GM12878 (cell line): ENCODE measurements around the gene VAV2. TPM values are rescaled to one million over a fixed set of nuclear protein-coding genes. Genes with fewer than 3 reads are reported as not detected.

Source experiments
- ATAC-seq: fragments of 200-7000 bp; cut with Tn5 transposase; 3 replicates; pipeline ENCODE4 v1.9.1; 2020; ENCODE audit warnings: mild to moderate bottlenecking, moderate library complexity
- BruUV-seq: library from RNA; stranded (reverse); fragments of 400-500 nt; replicated peaks from 2 replicates; lab custom pipeline; 2021; lab: Mats Ljungman, UMichigan
- CTCF ChIA-PET: fragments of 300-600 bp; sonication (Branson Sonifier 250); formaldehyde crosslinking; extraction: SDS; loops from one replicate; lab custom pipeline; 2021; ENCODE audit warnings: inconsistent platforms; lab: Yijun Ruan, JAX
- POLR2A ChIA-PET: fragments of 350-600 bp; formaldehyde crosslinking; extraction: SDS; loops from one replicate; lab custom pipeline; 2021; ENCODE audit warnings: inconsistent platforms; lab: Charles Lee
- RAD21 ChIA-PET: fragments of 300-600 bp; sonication (Branson Sonifier 250); formaldehyde crosslinking; loops from one replicate; lab custom pipeline; 2023; ENCODE audit warnings: antibody characterized with exemption; ENCODE audit not compliant: unreplicated experiment; lab: Charles Lee
- SMC1A ChIA-PET: fragments of 300-600 bp; sonication (Branson Sonifier 250); formaldehyde crosslinking; loops from one replicate; lab custom pipeline; 2023; ENCODE audit not compliant: unreplicated experiment, uncharacterized antibody; lab: Charles Lee
- DNase-seq: peaks from one replicate; pipeline ENCODE4 v3.0.0-alpha.2; 2011; ENCODE audit warnings: low read depth, low spot score
- FAIRE-seq: peaks from 3 replicates; lab custom pipeline; 2011; peaks lifted over from hg19 to GRCh38; lab: Jason Lieb, UNC
- H2AFZ ChIP-seq: 2 replicates; pipeline ENCODE4 v1.6.0; 2011; ENCODE audit warnings: low read depth, low read length, control low read depth; ENCODE audit not compliant: control insufficient read depth
- H3K27ac ChIP-seq: 2 replicates; pipeline ENCODE4 v1.5.1; 2011; ENCODE audit warnings: control low read depth; ENCODE audit not compliant: control insufficient read depth, insufficient read depth
- H3K27me3 ChIP-seq, 2 experiments: replicated peaks in 1 of 2; 2 replicates each; pipeline versions ENCODE4 v1.6.0 to v1.6.1; 2011; ENCODE audit warnings: low read length in 1 of 2; ENCODE audit not compliant: control insufficient read depth in 2 of 2, insufficient read depth in 2 of 2
- H3K36me3 ChIP-seq, 2 experiments: 2 replicates each; pipeline ENCODE4 v1.5.1; 2011; ENCODE audit warnings: low read length in 1 of 2; ENCODE audit not compliant: control insufficient read depth in 2 of 2, insufficient read depth in 2 of 2
- H3K4me1 ChIP-seq: 2 replicates; pipeline ENCODE4 v1.6.1; 2011; ENCODE audit warnings: mild to moderate bottlenecking, low read length, moderate library complexity, mixed read lengths; ENCODE audit not compliant: control insufficient read depth, insufficient read depth
- H3K4me2 ChIP-seq: 2 replicates; pipeline ENCODE4 v1.6.0; 2011; ENCODE audit warnings: control low read depth; ENCODE audit not compliant: control insufficient read depth, insufficient read depth
- H3K4me3 ChIP-seq: fragments of 200-600 bp; sonication (generic); 2 replicates; pipeline ENCODE4 v1.5.1; 2016
- H3K79me2 ChIP-seq: 2 replicates; pipeline ENCODE4 v1.6.0; 2011; ENCODE audit warnings: low read length; ENCODE audit not compliant: control insufficient read depth, insufficient read depth
- H3K9ac ChIP-seq: 2 replicates; pipeline ENCODE4 v1.8.0; 2011; ENCODE audit warnings: low read length, control low read depth, mixed read lengths; ENCODE audit not compliant: control insufficient read depth, insufficient read depth
- H3K9me3 ChIP-seq: replicated peaks from 3 replicates; pipeline ENCODE4 v1.5.1; 2011; ENCODE audit warnings: mild to moderate bottlenecking, low read length; ENCODE audit not compliant: control insufficient read depth, insufficient read depth
- H4K20me1 ChIP-seq: 2 replicates; pipeline ENCODE4 v1.6.0; 2011; ENCODE audit not compliant: control insufficient read depth, insufficient read depth
- EED ChIP-seq: sonication (generic); IDR thresholded peaks from 2 replicates; pipeline ENCODE4 v1.6.1; 2016; ENCODE audit warnings: antibody characterized with exemption, low read depth
- NFXL1 ChIP-seq: fragments of 450-650 bp; IDR thresholded peaks from 2 replicates; pipeline ENCODE4 v1.6.1; 2017; ENCODE audit warnings: antibody characterized with exemption, mild to moderate bottlenecking, borderline replicate concordance
- PAX8 ChIP-seq: fragments of 450-650 bp; IDR thresholded peaks from 2 replicates; pipeline ENCODE4 v1.6.1; 2017; ENCODE audit warnings: mild to moderate bottlenecking, moderate library complexity
- SKIL ChIP-seq: fragments of 450-650 bp; IDR thresholded peaks from 2 replicates; pipeline ENCODE4 v1.6.1; 2017; ENCODE audit warnings: mild to moderate bottlenecking, low read depth, inconsistent platforms; ENCODE audit not compliant: poor library complexity, severe bottlenecking
- TAF1 ChIP-seq: IDR thresholded peaks from 2 replicates; pipeline ENCODE4 v1.6.1; 2011; ENCODE audit warnings: mild to moderate bottlenecking, low read depth, low read length, borderline replicate concordance
- ZBED1 ChIP-seq: IDR thresholded peaks from 2 replicates; pipeline ENCODE4 v1.6.1; 2016; ENCODE audit warnings: borderline replicate concordance
- whole genome bisulfite sequencing: methylation state at CpG from one replicate; pipeline ENCODE4 v1.1.6; 2016; ENCODE audit warnings: low lambda C conversion rate; ENCODE audit not compliant: insufficient replicate concordance, insufficient coverage; ENCODE audit errors: missing lambda C conversion rate; 5-methylcytosine and 5-hydroxymethylcytosine counted together
- in situ Hi-C: fragments of 300-500 bp; cut with MboI; formaldehyde crosslinking; loops from 9 replicates; pipeline ENCODE4 v1.14.3; 2018; ENCODE audit warnings: mixed read lengths
- intact Hi-C: fragments of 100-400 bp; cut with micrococcal nuclease; formaldehyde crosslinking; loops from one replicate; pipeline ENCODE4 v1.14.2; 2022; ENCODE audit not compliant: unreplicated experiment
- polyA plus RNA-seq, 11 experiments: library from polyadenylated mRNA; depleted of rRNA in 4 of 11; unstranded in 6 of 11; stranded (reverse) in 5 of 11; fragments of >200 nt; fragmentation: Nextera tagmentation in 4 of 11; fragmentation: Illumina TruSeq in 1 of 11; extraction: Ambion mirVana in 4 of 11; extraction: Trizol in 1 of 11; gene quantifications; 1 replicate in 1 of 11; 2 replicates in 10 of 11; pipeline versions ENCODE4 v1.2.1 to v1.2.3, GENCODE V29; 2011 to 2016; ENCODE audit warnings: inconsistent platforms in 2 of 11, missing spikeins in 2 of 11, low read depth in 1 of 11
- total RNA-seq, 4 experiments: library from RNA; depleted of rRNA in 3 of 4; stranded (reverse); fragments of >200 nt in 3 of 4; fragmentation: Illumina TruSeq in 1 of 4; extraction: Trizol in 1 of 4; gene quantifications; 2 replicates each; pipeline versions ENCODE4 v1.2.1 to v1.2.3, GENCODE V29; 2013 to 2021
- TF ChIP-seq, protein P1 (sequence below): fragments of 450-650 bp; IDR thresholded peaks from 2 replicates; pipeline ENCODE4 v1.6.1; 2018; ENCODE audit warnings: mild to moderate bottlenecking, low read depth, moderate library complexity; ENCODE audit not compliant: partially characterized antibody

VAV2 gene
- total and polyA plus RNA-seq, 10 of the 15 experiments (the other 5 are each of a cell fraction or from before 2014, with no cell fraction given): 0.13 to 43.9 (median 16.9) TPM

DNA sequence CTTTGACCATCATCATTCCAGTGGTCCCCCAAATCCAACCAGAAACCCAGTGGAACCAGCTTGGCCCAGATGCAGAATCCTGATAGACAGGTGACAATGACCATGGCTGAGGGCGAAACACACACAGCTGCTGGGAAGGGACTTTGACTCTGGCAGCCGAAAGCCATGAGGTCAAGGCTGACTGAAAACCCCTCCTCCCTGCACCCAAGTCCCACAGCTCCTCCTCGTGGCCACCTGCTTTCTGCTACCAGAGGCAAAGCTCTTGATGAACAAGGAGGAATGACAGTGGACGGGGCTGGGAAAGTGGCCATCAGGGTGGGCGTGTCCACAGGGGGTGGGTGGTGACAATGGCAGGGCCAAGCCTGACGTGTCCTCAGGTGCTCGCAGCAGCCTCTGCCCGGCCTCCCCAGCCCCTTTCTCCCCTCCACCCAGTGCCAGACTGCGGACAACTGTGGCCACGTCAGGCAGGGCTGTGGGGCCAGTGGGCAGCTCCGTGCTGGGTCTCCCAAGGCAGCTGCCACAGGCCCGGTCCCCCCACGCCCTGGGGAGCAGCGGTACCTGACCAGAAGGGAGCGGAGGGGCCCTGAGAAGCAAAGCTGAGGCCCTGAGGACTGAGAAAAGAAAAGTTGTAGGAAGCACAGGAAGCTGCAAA lies 223.1 kb downstream of the VAV2 start:
- H3K27ac ChIP-seq: no peak overlapping the region
- H3K9me3 ChIP-seq: peaks cover 14% of the 10 kb centered on the region; the same call in 2 of the 3 replicates
- no peak overlapping the region for H3K9ac ChIP-seq
- ChIA-PET POLR2A (no interaction called here), SMC1A (no interaction called here), CTCF (interaction anchor here (2.2 kb wide), 1 partner anchor 13 kb away, joined by 9 read pairs; no protein-coding TSS in a partner anchor)
- FAIRE-seq: no peak
- no peaks in the 10 kb centered on the region for H3K79me2 ChIP-seq
- in situ Hi-C loops: no loop called here
- H4K20me1 ChIP-seq: no peaks in the 10 kb centered on the region
- peaks cover 17 to 27% of the 10 kb centered on the region in 2 experiments for H3K36me3 ChIP-seq
- no peak for TF ChIP-seq NFXL1
- TF ChIP-seq, protein P1, sequence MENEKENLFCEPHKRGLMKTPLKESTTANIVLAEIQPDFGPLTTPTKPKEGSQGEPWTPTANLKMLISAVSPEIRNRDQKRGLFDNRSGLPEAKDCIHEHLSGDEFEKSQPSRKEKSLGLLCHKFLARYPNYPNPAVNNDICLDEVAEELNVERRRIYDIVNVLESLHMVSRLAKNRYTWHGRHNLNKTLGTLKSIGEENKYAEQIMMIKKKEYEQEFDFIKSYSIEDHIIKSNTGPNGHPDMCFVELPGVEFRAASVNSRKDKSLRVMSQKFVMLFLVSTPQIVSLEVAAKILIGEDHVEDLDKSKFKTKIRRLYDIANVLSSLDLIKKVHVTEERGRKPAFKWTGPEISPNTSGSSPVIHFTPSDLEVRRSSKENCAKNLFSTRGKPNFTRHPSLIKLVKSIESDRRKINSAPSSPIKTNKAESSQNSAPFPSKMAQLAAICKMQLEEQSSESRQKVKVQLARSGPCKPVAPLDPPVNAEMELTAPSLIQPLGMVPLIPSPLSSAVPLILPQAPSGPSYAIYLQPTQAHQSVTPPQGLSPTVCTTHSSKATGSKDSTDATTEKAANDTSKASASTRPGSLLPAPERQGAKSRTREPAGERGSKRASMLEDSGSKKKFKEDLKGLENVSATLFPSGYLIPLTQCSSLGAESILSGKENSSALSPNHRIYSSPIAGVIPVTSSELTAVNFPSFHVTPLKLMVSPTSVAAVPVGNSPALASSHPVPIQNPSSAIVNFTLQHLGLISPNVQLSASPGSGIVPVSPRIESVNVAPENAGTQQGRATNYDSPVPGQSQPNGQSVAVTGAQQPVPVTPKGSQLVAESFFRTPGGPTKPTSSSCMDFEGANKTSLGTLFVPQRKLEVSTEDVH: no peak
- no peak for TF ChIP-seq TAF1
- no peak for TF ChIP-seq SKIL
- no peak for TF ChIP-seq EED
- TF ChIP-seq PAX8: no peak
- TF ChIP-seq ZBED1: no peak
- TF ChIP-seq, all 136 proteins: peak for 0
- H3K27me3 ChIP-seq: no peaks in the 10 kb centered on the region
- 86% methylated on average over 11 of the region's 15 CpGs for WGBS
- no peak overlapping the region for H2AFZ ChIP-seq
- H3K4me3 ChIP-seq: no peak overlapping the region
- H3K4me2 ChIP-seq: no peak overlapping the region
- DNase-seq (no peak), ATAC-seq (no peak)
- BruUV-seq: no TSS peak
- H3K4me1 ChIP-seq: no peaks in the 10 kb centered on the region
- RAD21 ChIA-PET: no interaction called here
- intact Hi-C loops: no loop called here
